Duodenal mucosa (tissue), 2 donors: ENCODE data around the gene KRTAP10-6.

Experiments used
- H3K27ac ChIP-seq: one replicate; pipeline ENCODE4 v1.7.0; 2013; ENCODE audit warnings: low read depth, low read length
- H3K27me3 ChIP-seq, 2 donors: one replicate each; pipeline ENCODE4 v1.7.0; 2013; ENCODE audit warnings: low read length in 2 of 2, control low read depth in 1 of 2; ENCODE audit not compliant: insufficient read depth in 2 of 2, control insufficient read depth in 1 of 2
- H3K36me3 ChIP-seq, 2 donors: one replicate each; pipeline ENCODE4 v1.7.0; 2013; ENCODE audit warnings: low read length in 2 of 2, control low read depth in 1 of 2; ENCODE audit not compliant: insufficient read depth in 2 of 2, control insufficient read depth in 1 of 2
- H3K4me1 ChIP-seq, 2 donors: one replicate each; pipeline ENCODE4 v1.7.0; 2013; ENCODE audit warnings: low read length in 2 of 2, control low read depth in 1 of 2; ENCODE audit not compliant: insufficient read depth in 2 of 2, control insufficient read depth in 1 of 2
- H3K4me3 ChIP-seq, 2 donors: one replicate each; pipeline ENCODE4 v1.7.0; 2013; ENCODE audit warnings: low read length in 2 of 2, low read depth in 1 of 2
- H3K9ac ChIP-seq, 2 donors: one replicate each; pipeline ENCODE4 v1.7.0; 2013; ENCODE audit warnings: low read length in 2 of 2, low read depth in 1 of 2
- H3K9me3 ChIP-seq, 2 donors: one replicate each; pipeline ENCODE4 v1.7.0; 2013; ENCODE audit warnings: low read length in 2 of 2, control low read depth in 1 of 2; ENCODE audit not compliant: control insufficient read depth in 1 of 2

KRTAP10-6 gene

DNA sequence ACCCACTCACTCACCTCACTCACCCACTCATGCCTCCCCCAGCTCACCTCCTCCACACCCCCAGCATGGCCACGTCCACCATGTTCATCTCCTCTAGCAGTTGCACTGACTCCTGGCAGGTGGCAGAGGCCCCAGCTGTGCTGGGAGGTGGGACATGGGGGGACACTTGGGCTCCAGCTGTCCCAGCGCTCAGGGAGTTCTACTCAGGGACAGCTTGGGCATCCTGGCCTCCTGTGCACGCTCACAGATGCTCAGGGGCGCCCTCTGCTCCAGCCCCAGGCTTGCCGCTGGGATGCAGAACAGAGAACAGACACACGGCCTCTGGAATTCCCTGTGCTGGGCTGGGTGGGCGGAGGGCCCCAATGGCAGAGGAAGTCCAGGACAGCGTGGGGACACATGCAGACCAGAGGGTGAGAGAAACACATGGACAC is 24.8 kb upstream of the KRTAP10-6 start:
- Histone ChIP-seq H3K27me3 (no peaks in the 10 kb centered on the region), H3K36me3 (no peaks in the 10 kb centered on the region), H3K9ac (no peak overlapping the region), H3K4me3 (no peak overlapping the region), H3K27ac (no peak overlapping the region), H3K9me3 (no peaks in the 10 kb centered on the region), H3K4me1 (peaks cover 0 to 11% of the 10 kb centered on the region in 2 donors)

DNA sequence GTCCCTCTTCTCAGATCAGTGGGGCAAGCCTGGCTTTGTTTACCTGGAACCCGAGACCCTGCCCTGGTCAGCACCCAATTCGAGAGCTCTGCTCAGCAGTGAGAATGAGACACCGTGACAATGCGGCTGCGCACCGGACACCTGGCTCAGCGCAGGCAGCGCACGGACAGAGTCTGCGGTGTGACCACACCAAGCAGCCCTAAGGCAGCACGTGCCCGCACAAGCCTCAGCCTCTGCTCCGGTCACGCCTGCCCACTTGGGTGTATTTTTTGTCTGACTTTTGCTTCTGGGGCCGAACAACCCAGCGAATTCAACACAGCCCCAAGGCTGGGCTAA is 24.3 kb upstream of the KRTAP10-6 start:
- Histone ChIP-seq H3K9me3 (no peaks in the 10 kb centered on the region), H3K27ac (no peak overlapping the region), H3K4me3 (no peak overlapping the region), H3K36me3 (no peaks in the 10 kb centered on the region), H3K4me1 (peaks cover 0 to 11% of the 10 kb centered on the region in 2 donors), H3K9ac (no peak overlapping the region), H3K27me3 (no peaks in the 10 kb centered on the region)

DNA sequence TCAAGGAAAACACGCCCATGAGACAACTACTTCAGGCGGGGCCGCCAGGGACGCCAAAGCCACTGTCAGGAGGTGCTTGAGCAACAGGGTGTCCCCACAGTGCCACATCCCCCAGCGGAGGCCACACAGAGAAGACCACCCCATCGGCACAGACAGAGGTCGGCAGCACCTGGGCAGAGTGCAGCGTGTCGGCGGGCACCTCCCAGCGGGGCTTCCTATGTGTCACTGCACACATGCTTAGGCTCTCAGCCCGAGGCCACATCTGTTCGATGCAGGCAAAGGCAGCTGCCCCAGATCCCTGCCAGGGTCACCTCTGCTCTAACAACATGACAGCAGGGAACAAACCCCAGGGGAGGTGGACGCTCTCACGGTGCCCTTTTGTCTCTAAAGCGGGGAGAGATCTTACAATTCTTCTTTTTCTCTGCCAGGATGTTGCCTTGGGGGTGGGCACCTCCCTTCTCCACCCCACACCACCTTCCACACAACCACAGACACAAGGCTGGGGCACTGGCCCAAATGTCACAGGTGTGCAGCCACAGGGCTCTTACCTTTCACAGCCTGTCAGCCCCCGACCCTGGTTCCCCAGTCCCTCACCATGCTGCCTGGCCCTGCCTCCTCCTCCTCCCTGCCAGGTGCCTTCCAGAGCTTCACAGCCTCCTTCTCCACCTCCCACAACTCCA is 23.7 kb upstream of the KRTAP10-6 start:
- Histone ChIP-seq H3K36me3 (no peaks in the 10 kb centered on the region), H3K27ac (no peak overlapping the region), H3K9ac (no peak overlapping the region), H3K9me3 (peaks cover 0 to 2% of the 10 kb centered on the region in 2 donors), H3K4me1 (peaks cover 0 to 11% of the 10 kb centered on the region in 2 donors), H3K4me3 (no peak overlapping the region), H3K27me3 (no peaks in the 10 kb centered on the region)

DNA sequence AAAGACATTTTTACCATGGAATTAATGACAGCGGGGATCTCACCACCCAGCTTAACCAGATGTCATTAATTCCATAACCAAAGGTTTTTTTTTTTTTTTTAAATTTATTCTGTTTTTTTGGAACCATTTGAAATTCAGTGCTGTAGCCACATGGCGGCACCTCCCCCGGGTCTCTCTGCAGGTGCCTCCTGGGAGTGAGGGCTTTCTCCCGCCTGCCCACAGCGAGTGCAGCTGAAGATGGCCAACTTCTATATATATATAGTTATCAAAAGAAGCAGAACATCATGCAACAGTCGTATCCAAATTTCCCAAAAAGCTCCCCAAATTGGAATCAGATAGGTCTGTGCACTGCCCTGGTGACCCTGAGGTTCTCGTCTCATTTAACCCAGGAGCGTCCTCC is 23.2 kb upstream of the KRTAP10-6 start:
- H3K4me1 ChIP-seq = peaks cover 0 to 11% of the 10 kb centered on the region in 2 donors
- H3K27me3 ChIP-seq = no peaks in the 10 kb centered on the region
- H3K36me3 ChIP-seq = no peaks in the 10 kb centered on the region
- H3K27ac ChIP-seq = no peak overlapping the region
- no peak overlapping the region for H3K9ac ChIP-seq
- no peak overlapping the region for H3K4me3 ChIP-seq
- H3K9me3 ChIP-seq = peaks cover 3% of the 10 kb centered on the region in 2 donors

DNA sequence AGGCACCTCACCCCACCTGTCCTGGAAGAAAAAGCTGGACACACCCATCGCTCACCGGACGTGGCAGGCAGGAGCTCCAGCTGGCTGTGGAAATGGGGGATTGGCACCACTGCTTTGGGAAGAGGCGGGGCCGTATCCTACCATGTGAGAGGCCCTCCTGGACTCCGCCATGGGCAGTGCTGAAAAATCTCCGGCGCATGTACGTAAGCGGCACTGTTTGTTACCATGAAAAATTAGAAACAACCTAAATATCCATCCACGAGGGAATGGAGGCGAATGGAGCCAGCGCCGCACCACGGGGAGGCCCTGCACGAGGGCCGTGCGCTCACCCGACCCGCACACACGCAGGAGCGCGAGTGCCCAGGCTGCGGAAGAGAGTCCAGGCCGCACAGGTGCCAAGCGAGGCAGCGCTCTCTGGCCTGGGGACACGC is 22.7 kb upstream of the KRTAP10-6 start:
- H3K9me3 ChIP-seq = peaks cover 3 to 7% of the 10 kb centered on the region in 2 donors
- no peak overlapping the region for H3K27ac ChIP-seq
- no peaks in the 10 kb centered on the region for H3K27me3 ChIP-seq
- H3K36me3 ChIP-seq = no peaks in the 10 kb centered on the region
- H3K9ac ChIP-seq = no peak overlapping the region
- no peak overlapping the region for H3K4me3 ChIP-seq
- peaks cover 0 to 11% of the 10 kb centered on the region in 2 donors for H3K4me1 ChIP-seq

DNA sequence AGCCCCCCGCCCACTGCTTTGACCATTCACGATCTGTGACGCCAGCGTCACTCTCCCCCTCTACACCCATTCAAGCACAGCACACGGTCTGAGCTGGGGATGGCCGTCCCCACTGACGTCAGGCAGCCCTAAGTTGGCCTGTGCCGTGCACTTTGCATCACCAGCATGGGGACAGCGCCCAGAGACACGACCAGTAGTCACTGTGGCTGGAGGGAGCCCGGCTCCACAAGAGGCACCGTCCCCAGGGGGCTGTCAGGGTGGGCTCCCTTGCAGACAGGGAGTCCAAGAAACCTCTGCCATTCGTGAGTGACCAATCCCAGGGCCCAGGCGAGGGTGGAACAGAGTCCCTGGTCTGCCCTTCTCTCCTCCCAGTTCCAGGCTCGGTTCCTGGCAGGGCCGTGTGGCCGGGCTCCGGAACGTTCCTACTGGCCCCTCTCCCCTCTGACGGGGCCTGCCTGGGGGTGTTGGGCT is 21.9 kb upstream of the KRTAP10-6 start:
- H3K9me3 ChIP-seq = peaks cover 5 to 7% of the 10 kb centered on the region in 2 donors
- peaks cover 0 to 9% of the 10 kb centered on the region in 2 donors for H3K4me1 ChIP-seq
- no peak overlapping the region for H3K4me3 ChIP-seq
- no peaks in the 10 kb centered on the region for H3K27me3 ChIP-seq
- H3K36me3 ChIP-seq = no peaks in the 10 kb centered on the region
- no peak overlapping the region for H3K27ac ChIP-seq
- no peak overlapping the region for H3K9ac ChIP-seq

DNA sequence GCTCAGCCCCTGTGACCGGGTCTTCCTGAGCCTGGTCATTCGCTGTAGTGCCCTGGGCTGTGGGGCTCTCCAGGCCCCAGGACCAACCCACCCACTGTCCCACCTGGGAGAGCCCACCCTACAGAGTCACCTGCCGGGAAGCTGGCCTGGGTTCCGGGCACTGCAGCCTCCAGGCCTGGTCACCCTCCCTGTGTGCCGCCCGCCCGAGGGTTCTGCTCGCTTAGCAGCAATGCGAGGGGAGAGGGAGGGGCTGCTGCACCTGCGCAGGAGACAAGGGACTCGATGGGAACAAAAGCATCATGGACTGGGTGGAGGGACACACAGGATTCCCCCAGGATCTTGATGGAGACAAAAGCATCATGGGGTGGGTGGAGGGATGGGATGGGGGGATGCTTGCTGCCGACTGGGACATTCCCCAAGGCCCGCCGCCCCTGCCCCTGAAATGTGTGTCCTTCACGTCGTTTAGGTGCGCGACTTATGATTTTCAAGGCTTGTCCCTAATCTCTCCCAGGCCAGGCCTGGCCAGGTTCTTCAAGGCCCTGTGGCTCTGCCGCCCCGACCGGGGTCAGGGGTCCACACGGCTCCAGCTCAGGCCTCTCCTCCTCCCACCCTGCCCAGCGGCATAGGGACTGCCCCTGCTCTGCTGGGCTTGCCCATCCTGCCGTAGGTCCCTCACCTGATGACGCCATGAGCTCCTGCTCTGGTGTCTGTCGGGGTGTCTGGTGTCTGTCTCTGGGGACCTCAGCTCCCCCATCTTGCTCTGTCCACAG is 21.3 kb upstream of the KRTAP10-6 start:
- H3K9me3 ChIP-seq = peaks cover 5 to 7% of the 10 kb centered on the region in 2 donors
- no peaks in the 10 kb centered on the region for H3K27me3 ChIP-seq
- H3K4me3 ChIP-seq = no peak overlapping the region
- H3K27ac ChIP-seq = no peak overlapping the region
- H3K4me1 ChIP-seq = peaks cover 0 to 3% of the 10 kb centered on the region in 2 donors
- H3K36me3 ChIP-seq = no peaks in the 10 kb centered on the region
- no peak overlapping the region for H3K9ac ChIP-seq

DNA sequence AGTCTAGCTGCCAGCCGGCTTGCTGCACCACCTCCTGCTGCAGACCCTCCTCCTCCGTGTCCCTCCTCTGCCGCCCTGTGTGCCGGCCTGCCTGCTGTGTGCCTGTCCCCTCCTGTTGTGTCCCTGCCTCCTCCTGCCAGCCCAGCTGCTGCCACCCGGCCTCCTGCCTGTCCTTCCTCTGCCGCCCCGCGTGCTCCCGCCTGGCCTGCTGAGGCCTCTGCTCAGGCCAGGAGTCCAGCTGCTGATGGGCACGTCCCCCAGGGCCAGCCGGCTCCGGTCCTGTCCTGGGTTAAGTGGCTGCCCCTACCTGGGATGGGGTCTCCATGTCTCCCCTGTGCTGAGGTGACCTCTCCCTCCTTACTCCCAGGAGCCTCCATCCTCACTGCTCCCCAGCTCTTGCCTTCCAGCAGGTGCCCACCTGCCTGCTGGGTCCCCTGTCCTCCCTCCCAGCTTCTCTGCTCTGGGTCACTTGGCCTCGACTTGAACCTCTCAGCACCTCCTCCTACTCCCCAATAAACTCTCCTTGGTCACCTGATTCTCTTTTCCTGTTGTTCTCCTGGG is 20.4 kb upstream of the KRTAP10-6 start:
- no peak overlapping the region for H3K27ac ChIP-seq
- no peaks in the 10 kb centered on the region for H3K27me3 ChIP-seq
- no peaks in the 10 kb centered on the region for H3K36me3 ChIP-seq
- no peaks in the 10 kb centered on the region for H3K4me1 ChIP-seq
- peaks cover 5 to 7% of the 10 kb centered on the region in 2 donors for H3K9me3 ChIP-seq
- no peak overlapping the region for H3K9ac ChIP-seq
- no peak overlapping the region for H3K4me3 ChIP-seq

DNA sequence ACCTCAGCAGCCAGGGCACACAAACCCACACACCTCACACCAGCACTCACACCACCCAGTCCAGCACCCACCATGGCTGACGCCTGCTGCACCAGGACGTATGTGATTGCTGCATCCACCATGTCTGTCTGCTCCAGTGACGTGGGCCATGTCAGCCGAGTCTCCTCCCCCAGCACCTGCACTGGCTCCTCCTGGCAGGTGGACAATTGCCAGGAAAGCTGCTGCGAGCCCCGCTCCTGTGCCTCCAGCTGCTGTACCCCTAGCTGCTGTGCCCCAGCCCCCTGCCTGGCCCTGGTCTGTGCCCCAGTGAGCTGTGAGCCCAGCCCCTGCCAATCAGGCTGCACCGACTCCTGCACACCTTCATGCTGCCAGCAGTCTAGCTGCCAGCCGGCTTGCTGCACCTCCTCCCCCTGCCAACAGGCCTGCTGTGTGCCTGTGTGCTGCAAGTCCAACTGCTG is 19.8 kb upstream of the KRTAP10-6 start, which contains the start of gene KRTAP10-8:
Gene KRTAP10-8, plus strand, starts transcription at position 51 of the 458 bp plus-strand sequence. Its CDS starts 22 bp downstream, at position 73.
- no peak within 1 kb of the TSS for H3K9ac ChIP-seq
- H3K27ac ChIP-seq = no peak within 1 kb of the TSS
- H3K36me3 ChIP-seq = no peaks in the 10 kb centered on the region
- H3K9me3 ChIP-seq = peaks cover 5 to 7% of the 10 kb centered on the region in 2 donors
- no peak within 1 kb of the TSS for H3K4me3 ChIP-seq
- no peaks in the 10 kb centered on the region for H3K27me3 ChIP-seq
- no peaks in the 10 kb centered on the region for H3K4me1 ChIP-seq

DNA sequence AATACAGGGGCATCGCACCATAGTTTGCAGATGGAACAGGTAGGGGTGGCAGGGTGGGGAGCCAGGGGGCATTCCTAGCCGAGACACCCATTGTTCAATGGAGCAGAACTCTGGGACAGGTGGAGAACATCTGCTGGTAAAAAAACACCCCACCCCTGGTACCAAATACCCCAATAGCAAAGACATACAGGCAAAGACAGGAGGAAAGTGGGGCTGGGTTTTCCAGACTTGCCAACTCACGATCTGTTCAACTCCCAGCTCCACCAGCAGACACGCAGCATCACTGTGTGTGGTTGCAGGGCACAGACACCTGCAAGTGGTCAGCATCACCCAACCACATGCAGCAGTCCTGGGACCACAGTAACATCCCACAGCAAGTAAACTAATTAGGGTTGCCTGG is 19.2 kb upstream of the KRTAP10-6 start:
- Histone ChIP-seq H3K4me1 (no peaks in the 10 kb centered on the region), H3K9ac (no peak overlapping the region), H3K9me3 (peaks cover 5 to 7% of the 10 kb centered on the region in 2 donors), H3K4me3 (no peak overlapping the region), H3K27me3 (no peaks in the 10 kb centered on the region), H3K36me3 (no peaks in the 10 kb centered on the region), H3K27ac (no peak overlapping the region)
